Measurements from ENCODE around the gene PRR14L.

DNA sequence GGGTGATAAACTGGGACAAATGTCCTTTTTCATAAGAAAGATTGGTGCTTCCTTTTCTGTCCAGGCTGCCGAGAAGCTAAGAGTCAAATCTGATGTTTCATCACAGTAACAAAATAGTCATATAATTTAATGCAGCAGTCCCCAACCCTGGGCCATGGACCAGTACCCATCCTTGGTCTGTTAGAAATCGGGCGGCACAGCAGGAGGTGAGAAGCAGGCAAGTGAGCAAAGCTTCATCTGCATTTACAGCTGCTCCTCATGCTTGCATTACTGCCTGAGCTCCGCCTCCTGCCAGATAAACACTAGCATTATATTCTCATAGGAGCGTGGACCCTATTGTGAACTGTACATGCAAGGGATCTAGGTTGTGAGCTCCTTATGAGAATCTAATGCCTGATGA is 26.2 kb downstream of the PRR14L start:
- TF ChIP-seq POLR2A (IDR thresholded peaks at IDR 0.05): no peak
- TF ChIP-seq, protein P1, sequence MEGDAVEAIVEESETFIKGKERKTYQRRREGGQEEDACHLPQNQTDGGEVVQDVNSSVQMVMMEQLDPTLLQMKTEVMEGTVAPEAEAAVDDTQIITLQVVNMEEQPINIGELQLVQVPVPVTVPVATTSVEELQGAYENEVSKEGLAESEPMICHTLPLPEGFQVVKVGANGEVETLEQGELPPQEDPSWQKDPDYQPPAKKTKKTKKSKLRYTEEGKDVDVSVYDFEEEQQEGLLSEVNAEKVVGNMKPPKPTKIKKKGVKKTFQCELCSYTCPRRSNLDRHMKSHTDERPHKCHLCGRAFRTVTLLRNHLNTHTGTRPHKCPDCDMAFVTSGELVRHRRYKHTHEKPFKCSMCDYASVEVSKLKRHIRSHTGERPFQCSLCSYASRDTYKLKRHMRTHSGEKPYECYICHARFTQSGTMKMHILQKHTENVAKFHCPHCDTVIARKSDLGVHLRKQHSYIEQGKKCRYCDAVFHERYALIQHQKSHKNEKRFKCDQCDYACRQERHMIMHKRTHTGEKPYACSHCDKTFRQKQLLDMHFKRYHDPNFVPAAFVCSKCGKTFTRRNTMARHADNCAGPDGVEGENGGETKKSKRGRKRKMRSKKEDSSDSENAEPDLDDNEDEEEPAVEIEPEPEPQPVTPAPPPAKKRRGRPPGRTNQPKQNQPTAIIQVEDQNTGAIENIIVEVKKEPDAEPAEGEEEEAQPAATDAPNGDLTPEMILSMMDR (IDR thresholded peaks at IDR 0.05): no peak
- TF ChIP-seq EP300 (IDR thresholded peaks at IDR 0.05): no peak
- TF ChIP-seq POLR2AphosphoS5 (IDR thresholded peaks at IDR 0.05): no peak
